Uterus (tissue), 4 donors: ENCODE measurements around the gene TNIP1. TPM values are rescaled to one million over a fixed set of nuclear protein-coding genes. Genes with fewer than 3 reads are reported as not detected.

Source experiments
- DNase-seq, 2 donors: peaks; one replicate each; pipeline ENCODE4 v3.0.0-alpha.2; 2019 to 2020
- H3K27ac ChIP-seq, 2 donors: fragments of 200-600 bp; sonication (generic); 1 replicate in 1 of 2; 2 replicates in 1 of 2; pipeline ENCODE4 v1.5.1; 2016 to 2018
- H3K27me3 ChIP-seq, 2 donors: fragments of 200-600 bp; sonication (generic); one replicate each; pipeline ENCODE4 v1.5.1; 2018 to 2019; ENCODE audit warnings: control low read depth in 1 of 2
- H3K36me3 ChIP-seq, 2 donors: fragments of 200-600 bp; sonication (generic); one replicate each; pipeline ENCODE4 v1.5.1; 2019; ENCODE audit warnings: control low read depth in 1 of 2
- H3K4me1 ChIP-seq, 2 donors: fragments of 200-600 bp; sonication (generic); one replicate each; pipeline ENCODE4 v1.5.1; 2018 to 2019; ENCODE audit warnings: control low read depth in 1 of 2
- H3K4me3 ChIP-seq, 2 donors: fragments of 200-600 bp; sonication (generic); 1 replicate in 1 of 2; 2 replicates in 1 of 2; pipeline ENCODE4 v1.5.1; 2018 to 2019; ENCODE audit warnings: mild to moderate bottlenecking in 1 of 2
- H3K9me3 ChIP-seq, 2 donors: fragments of 200-600 bp; sonication (generic); one replicate each; pipeline ENCODE4 v1.5.1; 2019; ENCODE audit warnings: control low read depth in 1 of 2
- POLR2A ChIP-seq, 2 donors: fragments of 450-650 bp; IDR thresholded peaks; one replicate each; pipeline ENCODE4 v1.6.1; 2016; ENCODE audit warnings: antibody characterized with exemption in 2 of 2, mild to moderate bottlenecking in 1 of 2, moderate library complexity in 1 of 2
- intact Hi-C: fragments of 100-400 bp; cut with DNase I; formaldehyde crosslinking; loops from one replicate; pipeline ENCODE4 v1.15.1; 2023; ENCODE audit warnings: low total_unique reads
- total RNA-seq, 4 donors: library from RNA; depleted of rRNA in 3 of 4; stranded (reverse); fragments of >200 nt in 3 of 4; gene quantifications; one replicate each; pipeline versions ENCODE4 v1.1.0 to v1.2.4, GENCODE V29; 2014 to 2023
- TF ChIP-seq, protein P1 (sequence below), 4 experiments: fragments of 200-600 bp in 2 of 4; fragments of 450-650 bp in 2 of 4; sonication (generic) in 2 of 4; IDR thresholded peaks; one replicate each; pipeline ENCODE4 v1.5.1; 2016 to 2019; ENCODE audit warnings: antibody characterized with exemption in 4 of 4, mild to moderate bottlenecking in 2 of 4, moderate library complexity in 1 of 4
- donor health status: DM: yes; HTN: yes; CAD: no.

The TNIP1 gene
- total RNA-seq, 4 donors from 2014 or later, result 35.6 to 70.8 (median 50.7) TPM

DNA sequence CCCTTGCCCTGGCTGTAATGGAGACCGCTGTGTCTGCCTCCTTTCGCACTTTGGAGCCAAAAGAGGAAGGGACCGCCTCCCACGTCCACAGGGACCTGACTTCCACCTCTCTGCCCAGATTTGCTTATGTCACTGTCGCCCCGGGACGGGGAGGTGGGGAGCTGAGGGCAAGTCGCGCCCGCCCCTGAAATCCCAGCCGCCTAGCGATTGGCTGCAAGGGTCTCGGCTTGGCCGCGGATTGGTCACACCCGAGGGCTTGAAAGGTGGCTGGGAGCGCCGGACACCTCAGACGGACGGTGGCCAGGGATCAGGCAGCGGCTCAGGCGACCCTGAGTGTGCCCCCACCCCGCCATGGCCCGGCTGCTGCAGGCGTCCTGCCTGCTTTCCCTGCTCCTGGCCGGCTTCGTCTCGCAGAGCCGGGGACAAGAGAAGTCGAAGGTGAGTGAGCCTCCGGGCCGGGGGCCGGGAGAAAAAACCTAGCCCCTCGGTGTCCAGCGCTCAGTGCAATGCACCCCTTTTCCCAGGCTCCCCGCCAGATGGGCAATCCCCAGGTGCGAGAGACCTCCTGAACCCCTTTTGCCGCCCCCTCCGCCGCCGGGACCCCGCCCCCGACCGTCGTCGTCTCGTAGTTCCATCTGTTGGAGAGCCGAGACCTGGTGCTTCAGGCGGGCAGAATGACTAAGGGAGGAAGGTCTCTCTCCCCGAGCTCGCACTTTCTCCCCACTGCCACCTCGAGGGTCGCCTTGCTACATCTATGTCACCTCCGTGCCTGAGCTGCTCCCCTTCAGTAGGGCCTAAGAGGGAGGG is 60.3 kb downstream of the TNIP1 start, which contains the start of gene GPX3:
TSS of gene GPX3 (plus strand) at position 288 of the 807 bp plus-strand sequence. CDS start at position 352, 64 bp downstream.
- Histone ChIP-seq H3K27ac (peak within 1 kb of the TSS; percentile 81 to 91), H3K36me3 (no peaks in the 10 kb centered on the region), H3K4me3 (peak within 1 kb of the TSS; percentile 80 to 83), H3K4me1 (no peaks in the 10 kb centered on the region), H3K27me3 (no peaks in the 10 kb centered on the region), H3K9me3 (no peaks in the 10 kb centered on the region)
- peak; percentile 86 to 89 for DNase-seq
- TF ChIP-seq, protein P1, sequence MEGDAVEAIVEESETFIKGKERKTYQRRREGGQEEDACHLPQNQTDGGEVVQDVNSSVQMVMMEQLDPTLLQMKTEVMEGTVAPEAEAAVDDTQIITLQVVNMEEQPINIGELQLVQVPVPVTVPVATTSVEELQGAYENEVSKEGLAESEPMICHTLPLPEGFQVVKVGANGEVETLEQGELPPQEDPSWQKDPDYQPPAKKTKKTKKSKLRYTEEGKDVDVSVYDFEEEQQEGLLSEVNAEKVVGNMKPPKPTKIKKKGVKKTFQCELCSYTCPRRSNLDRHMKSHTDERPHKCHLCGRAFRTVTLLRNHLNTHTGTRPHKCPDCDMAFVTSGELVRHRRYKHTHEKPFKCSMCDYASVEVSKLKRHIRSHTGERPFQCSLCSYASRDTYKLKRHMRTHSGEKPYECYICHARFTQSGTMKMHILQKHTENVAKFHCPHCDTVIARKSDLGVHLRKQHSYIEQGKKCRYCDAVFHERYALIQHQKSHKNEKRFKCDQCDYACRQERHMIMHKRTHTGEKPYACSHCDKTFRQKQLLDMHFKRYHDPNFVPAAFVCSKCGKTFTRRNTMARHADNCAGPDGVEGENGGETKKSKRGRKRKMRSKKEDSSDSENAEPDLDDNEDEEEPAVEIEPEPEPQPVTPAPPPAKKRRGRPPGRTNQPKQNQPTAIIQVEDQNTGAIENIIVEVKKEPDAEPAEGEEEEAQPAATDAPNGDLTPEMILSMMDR (IDR thresholded peaks at IDR 0.05), result no peak
- peak; percentile 81 to 95 for TF ChIP-seq POLR2A (IDR thresholded peaks at IDR 0.05)
- intact Hi-C loops, result no loop called here

DNA sequence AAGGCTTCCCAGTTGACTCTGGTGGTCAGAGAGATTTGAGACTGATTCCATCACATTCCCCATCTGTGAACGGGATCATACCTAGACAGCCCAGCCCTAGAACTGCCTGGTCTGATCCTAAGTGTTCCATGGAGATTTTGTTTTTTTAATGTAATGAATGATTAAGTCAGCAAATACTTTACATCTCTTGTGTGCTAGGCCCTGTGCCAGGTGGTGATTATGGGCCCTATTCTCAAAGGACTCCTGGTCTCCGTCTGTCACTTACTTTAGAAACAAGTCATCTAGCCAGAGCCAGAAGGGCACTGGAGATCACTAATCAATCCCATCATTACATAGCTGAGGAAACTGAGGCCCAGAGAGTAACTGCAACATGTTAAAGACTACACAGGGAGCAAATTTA is 61.5 kb downstream of the TNIP1 start:
- no peaks in the 10 kb centered on the region for H3K9me3 ChIP-seq
- H3K27me3 ChIP-seq, result no peaks in the 10 kb centered on the region
- H3K4me1 ChIP-seq, result no peaks in the 10 kb centered on the region
- H3K4me3 ChIP-seq, result no peak overlapping the region
- DNase-seq, result no peak
- TF ChIP-seq, protein P1 (IDR thresholded peaks at IDR 0.05), result no peak
- no peak for TF ChIP-seq POLR2A (IDR thresholded peaks at IDR 0.05)
- no peaks in the 10 kb centered on the region for H3K36me3 ChIP-seq
- peak overlapping the region in 1 of 2 donors; percentile 91 for H3K27ac ChIP-seq
- intact Hi-C loops, result no loop called here

GRCh38 chr5:151018846-151019245 is 62.0 kb downstream of the TNIP1 start:
- intact Hi-C loops, result no loop called here
- TF ChIP-seq, protein P1 (IDR thresholded peaks at IDR 0.05), result no peak
- TF ChIP-seq POLR2A (IDR thresholded peaks at IDR 0.05), result no peak
- H3K27me3 ChIP-seq, result no peaks in the 10 kb centered on the region
- DNase-seq, result no peak
- no peaks in the 10 kb centered on the region for H3K4me1 ChIP-seq
- H3K36me3 ChIP-seq, result no peaks in the 10 kb centered on the region
- no peak overlapping the region for H3K4me3 ChIP-seq
- H3K27ac ChIP-seq, result no peak overlapping the region
- no peaks in the 10 kb centered on the region for H3K9me3 ChIP-seq

DNA sequence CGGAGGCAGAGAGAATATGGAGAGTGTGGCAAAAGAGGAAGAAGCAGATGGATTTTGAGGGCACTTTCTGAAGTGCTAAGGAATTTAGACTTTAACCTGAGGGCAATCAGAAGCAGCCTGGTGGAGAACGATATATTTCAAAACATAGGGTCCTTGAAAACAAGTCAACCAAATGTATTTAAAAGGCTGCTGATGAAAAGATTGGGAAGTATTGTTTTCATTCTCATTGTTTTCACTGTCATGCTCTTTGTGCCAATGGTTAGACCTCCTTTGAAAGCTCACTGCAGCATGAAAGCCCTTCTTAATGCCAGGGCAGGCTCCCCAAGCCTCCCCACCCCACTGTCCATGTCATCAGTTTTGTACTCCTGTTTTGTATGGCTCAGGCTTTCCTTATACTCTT is 62.9 kb downstream of the TNIP1 start:
- intact Hi-C loops, result no loop called here
- Histone ChIP-seq H3K4me3 (no peak overlapping the region), H3K36me3 (no peaks in the 10 kb centered on the region), H3K27ac (no peak overlapping the region), H3K9me3 (no peaks in the 10 kb centered on the region), H3K4me1 (no peaks in the 10 kb centered on the region), H3K27me3 (no peaks in the 10 kb centered on the region)
- TF ChIP-seq, protein P1 (IDR thresholded peaks at IDR 0.05), result no peak
- TF ChIP-seq POLR2A (IDR thresholded peaks at IDR 0.05), result no peak
- DNase-seq, result no peak

GRCh38 chr5:151016700-151017099 is 64.1 kb downstream of the TNIP1 start:
- intact Hi-C loops, result no loop called here
- H3K36me3 ChIP-seq, result no peaks in the 10 kb centered on the region
- H3K27me3 ChIP-seq, result no peaks in the 10 kb centered on the region
- no peaks in the 10 kb centered on the region for H3K9me3 ChIP-seq
- H3K27ac ChIP-seq, result no peak overlapping the region
- no peaks in the 10 kb centered on the region for H3K4me1 ChIP-seq
- DNase-seq, result no peak
- H3K4me3 ChIP-seq, result no peak overlapping the region
- TF ChIP-seq POLR2A (IDR thresholded peaks at IDR 0.05), result no peak
- TF ChIP-seq, protein P1 (IDR thresholded peaks at IDR 0.05), result no peak
